Activated CD4-positive, alpha-beta T cell treated with anti-CD3 and anti-CD28 coated beads for 1 hour (primary cell): Measurements from ENCODE around the gene HYAL2.
"Not testable (repeated sequence)": the region's sequence is repeated elsewhere in the genome, so short reads cannot be mapped to it uniquely, and the experiment has no call there.

Source experiments
- DNase-seq: peaks from one replicate; pipeline ENCODE4 v3.0.0-alpha.2; 2020

HYAL2 gene

GRCh38 chr3:50327943-50328691 lies 5.6 kb upstream of the HYAL2 start, which contains the start of gene TUSC2:
Gene TUSC2, minus strand, starts transcription at chr3:50328223. Its CDS starts 124 bp downstream, at chr3:50328099.
- peak; percentile 90 for DNase-seq

GRCh38 chr3:50327129-50327528 lies 4.6 kb upstream of the HYAL2 start:
- DNase-seq: no peak

- DNase-seq: no peak
Observed at GRCh38 chr3:50326182-50326541, 3.6 kb upstream of the HYAL2 start.

GRCh38 chr3:50325497-50326181 lies 3.1 kb upstream of the HYAL2 start:
- no peak for DNase-seq

GRCh38 chr3:50325113-50325480 lies 2.6 kb upstream of the HYAL2 start:
- no peak for DNase-seq

GRCh38 chr3:50324351-50325112 lies 2.0 kb upstream of the HYAL2 start:
- peak; percentile 39 for DNase-seq

- no peak for DNase-seq
Observed at GRCh38 chr3:50323614-50324199, 1.2 kb upstream of the HYAL2 start.

DNA sequence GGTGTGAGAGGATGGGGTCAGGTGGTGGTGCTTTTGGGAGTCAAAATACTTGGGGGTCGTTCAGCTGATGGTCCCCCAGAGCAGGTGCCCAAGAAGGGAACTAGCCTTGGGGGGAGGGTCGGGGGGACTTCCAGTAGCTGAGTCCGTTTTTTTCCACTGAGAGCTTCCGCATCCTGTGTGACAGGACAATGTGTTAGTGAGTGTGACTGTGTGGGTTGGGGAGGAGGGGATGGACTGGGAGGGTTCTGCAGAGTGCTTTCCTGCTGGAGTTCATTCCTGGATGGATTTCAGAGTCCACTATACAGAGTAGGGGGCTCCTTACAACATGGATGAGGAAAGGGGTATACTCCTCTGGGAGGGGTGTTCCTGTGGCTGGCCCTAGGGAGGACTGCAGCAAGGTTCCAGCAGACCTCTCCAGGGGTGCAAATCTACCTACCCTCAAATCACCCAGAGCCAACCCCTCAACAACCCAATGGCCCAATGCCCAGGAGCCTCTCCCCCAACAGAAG lies 601 bp upstream of the HYAL2 start:
- no peak for DNase-seq

GRCh38 chr3:50322115-50322385 lies 495 bp downstream of the HYAL2 start:
- DNase-seq: no peak

DNA sequence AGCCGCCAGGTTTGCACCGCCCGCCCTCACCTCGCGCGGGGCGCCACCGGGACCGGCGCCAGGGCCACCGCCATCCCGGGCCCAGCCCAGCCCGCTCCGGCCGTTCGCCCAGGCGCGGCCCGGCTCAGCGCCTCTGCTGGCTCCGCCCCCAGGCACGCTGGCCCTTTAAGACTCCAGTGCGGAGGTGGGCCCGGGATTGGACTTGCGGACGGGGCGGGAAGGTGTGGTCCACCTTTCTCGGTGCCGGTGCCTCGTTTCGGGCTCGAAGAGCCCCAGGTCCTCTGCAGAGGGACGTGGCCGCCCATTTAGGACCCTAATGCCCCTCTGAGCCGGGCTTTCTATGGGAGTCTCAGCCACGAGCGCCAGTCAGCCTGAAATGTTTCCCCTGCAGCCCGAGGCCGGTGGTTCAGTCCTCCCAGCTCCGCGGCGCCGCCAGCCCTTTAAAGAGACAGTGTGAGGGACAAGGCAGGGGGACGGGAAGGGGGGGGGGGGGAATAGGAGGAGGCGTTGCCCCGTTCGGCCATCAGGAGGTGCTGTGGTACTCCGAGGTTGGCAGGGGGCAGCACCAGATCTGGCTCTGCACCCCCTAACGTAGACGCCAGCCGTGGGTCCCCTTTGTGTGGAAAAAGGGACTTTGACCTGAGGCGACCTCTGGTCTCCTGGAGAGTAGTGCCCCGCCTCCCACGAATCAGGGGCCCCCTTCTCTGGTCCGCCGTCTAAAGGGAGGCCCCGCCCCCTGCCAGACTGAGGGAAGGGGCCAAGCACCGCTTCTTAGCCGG lies 1.0 kb downstream of the HYAL2 start:
- DNase-seq: peak; percentile 69

DNA sequence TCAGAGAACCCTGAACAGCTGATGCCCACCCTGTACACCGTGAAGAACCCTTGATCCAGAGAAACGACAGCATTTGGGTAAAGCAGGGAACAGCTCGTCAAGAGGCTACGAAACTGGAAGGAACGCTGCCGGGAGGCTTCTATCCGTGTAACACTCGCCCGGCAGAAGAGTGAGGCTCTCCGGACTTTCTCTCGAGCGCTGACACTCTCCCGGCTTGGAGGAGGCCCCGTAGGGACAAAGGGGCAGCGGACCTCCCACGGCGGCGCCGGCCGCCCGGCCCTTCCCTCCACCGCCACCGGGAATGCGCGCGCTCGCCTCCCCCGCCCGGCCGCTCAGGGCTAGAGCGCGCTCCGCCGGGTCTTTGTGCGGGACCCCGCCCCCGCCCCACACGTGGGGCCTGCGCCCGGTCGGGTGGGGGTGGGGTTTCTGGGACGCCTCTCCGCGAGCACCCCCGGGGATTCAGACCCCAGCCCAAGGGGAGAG lies 1.7 kb downstream of the HYAL2 start:
- DNase-seq: peak; percentile 43

DNA sequence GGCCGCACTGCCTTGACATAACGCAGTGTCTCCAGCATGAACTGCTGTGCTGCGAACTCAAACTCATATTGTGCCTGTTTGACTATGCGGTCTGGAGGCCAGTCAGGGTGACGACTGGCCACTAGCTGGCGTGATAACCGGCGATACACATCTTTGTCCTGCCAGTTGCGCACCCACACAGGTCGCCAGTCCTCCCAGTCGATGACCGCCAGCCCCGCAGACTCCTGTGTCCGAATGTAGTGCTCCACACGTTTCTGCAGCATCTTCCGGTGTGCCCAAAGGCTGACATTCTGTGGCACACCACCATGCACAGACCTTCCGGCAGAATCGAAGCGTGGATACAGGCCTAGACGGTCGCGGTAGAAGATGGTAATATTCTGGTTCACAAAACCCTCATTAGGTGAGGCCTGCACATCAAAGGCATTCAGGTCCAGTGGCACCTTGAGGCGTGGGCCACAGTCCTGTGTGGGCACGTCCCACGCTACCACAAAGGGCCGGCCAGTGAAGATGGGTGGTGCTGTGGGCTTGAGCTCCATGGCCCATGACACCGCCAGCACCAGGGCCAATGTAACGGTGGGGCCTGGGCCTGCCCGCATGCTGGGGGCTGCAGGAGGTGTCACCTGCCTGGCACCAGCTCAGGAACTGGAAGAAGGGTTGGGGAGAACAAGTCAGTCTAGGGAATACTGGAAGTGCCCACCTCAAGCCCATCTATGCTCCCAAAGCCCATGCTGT lies 2.5 kb downstream of the HYAL2 start:
- DNase-seq: no peak

GRCh38 chr3:50319181-50319893 lies 3.2 kb downstream of the HYAL2 start:
- DNase-seq: no peak

DNA sequence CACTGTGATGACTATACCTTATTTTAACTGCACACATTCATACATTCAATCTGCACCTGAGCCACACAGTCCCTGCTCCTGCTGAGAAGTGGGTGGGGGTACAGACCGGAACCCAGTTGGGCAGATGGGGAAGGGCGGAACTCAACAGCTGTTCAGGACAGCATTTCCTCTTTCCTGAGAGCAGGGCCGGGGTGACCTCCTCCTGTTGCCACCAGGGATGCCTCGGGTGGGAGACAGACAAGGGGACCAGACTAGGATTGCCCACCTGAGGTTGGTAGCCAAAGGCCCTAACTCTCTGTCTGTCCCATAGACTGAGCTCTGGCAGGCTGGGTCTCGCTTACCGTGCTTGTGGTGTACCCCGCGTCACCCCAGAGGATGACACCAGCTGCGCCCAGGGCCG lies 3.9 kb downstream of the HYAL2 start:
- DNase-seq: no peak

DNA sequence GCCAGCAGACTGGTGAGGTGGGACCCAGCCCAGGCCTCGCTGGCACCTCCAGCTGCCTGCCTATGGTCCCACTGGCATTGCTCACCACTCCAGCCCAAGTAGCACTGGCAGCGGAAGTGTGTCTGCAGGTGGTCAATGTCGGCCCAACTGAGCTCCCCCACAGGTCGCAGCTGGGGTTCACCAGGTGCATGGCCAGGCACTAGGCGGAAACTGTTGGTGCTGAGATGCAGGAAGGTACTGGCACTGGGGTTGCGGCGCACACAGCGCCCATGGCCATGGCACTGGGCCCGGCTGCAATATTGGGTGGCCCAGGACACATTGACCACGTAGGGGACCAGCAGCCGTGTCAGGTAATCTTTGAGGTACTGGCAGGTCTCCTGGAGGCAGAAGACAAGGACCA lies 4.4 kb downstream of the HYAL2 start:
- DNase-seq: no peak

DNA sequence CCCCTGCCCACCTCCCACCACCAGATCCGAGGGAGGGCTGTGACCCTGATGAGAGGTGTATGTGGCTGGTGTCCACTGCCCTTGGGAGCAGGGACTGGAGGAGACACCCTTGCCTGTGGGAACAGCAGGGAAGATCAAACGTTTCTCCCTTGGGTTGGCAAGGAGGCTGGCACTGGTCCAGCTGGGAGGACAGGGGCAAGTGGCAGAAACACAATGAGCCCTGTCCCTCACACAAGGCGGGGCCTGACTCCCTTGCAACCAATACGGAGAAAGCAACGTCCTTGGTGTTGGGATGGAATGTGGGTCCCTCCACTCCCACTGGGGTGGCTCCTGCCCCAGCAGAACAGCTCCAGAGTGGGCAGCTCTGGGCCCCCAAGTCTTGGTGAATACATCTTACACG lies 5.2 kb downstream of the HYAL2 start:
- no peak for DNase-seq

DNA sequence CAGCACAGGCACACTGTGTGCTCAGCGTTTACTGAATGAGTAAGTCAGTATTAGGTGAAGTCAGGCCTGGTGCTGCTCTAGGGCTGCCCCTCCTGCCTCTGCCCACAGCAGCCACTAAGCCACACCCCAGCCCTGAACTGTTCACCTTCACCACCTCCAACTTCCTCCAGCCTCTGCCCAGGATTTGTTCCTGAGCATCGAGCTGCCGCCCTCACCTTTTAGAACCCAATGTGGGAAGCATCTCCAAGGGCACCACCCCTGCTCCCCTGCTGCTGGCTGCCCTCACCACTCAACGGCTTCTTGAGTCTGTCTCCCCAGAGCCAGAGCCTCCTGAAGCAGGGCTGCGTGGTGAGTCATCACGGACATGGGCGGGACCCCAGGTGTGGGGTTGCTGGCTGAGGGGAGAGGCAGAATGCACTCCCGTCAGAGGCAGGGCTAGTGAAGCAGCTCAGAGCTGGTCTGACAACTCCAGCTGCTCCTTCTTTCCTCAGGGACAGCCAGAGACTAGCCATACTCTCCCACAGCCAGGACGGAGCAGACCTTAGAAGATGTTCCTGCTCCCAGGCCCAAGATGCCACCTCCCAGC lies 5.8 kb downstream of the HYAL2 start:
- DNase-seq: peak; percentile 52

GRCh38 chr3:50314816-50315215 lies 7.7 kb downstream of the HYAL2 start:
- DNase-seq: no peak

GRCh38 chr3:50314342-50314741 lies 8.2 kb downstream of the HYAL2 start:
- no peak for DNase-seq

DNA sequence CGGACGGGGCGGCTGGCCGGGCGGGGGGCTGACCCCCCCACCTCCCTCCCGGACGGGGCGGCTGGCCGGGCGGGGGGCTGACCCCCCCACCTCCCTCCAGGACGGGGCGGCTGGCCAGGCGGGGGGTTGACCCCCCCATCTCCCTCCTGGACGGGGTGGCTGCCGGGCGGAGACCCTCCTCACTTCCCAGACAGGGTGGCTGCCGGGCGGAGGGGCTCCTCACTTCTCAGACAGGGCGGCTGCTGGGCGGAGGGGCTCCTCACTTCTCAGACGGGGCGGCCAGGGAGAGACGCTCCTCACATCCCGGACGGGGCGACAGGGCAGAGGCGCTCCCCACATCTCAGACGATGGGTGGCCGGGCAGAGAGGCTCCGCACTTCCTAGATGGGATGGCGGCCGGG lies 10.5 kb downstream of the HYAL2 start:
- not testable (repeated sequence) for DNase-seq

DNA sequence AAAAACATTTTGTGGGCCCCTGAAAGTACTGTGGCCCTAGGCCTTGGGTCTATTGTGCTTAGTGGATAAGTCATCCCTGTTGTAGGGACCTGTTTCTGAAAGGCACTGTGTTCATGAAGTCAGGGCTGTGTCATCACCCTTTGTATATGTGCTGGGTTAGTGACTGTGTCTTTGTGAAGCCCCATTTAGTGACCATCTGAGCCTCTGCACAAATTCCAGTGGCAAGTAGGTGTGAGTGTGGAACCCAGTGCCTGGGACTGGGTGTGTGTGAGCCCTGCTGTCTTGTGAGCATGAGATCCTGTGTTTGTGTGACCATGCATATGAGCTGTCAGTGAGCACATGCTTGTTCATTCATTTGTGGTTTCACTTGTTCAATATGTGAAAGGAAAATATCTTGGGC lies 17.9 kb downstream of the HYAL2 start:
- DNase-seq: no peak
